ENCODE results near the gene NOSTRIN. TPM values are rescaled to one million over a fixed set of nuclear protein-coding genes. Genes with fewer than 3 reads are reported as not detected.

The NOSTRIN gene
- total and polyA plus RNA-seq, 2 experiments from 2014 or later = 0.45 to 0.54 TPM

DNA sequence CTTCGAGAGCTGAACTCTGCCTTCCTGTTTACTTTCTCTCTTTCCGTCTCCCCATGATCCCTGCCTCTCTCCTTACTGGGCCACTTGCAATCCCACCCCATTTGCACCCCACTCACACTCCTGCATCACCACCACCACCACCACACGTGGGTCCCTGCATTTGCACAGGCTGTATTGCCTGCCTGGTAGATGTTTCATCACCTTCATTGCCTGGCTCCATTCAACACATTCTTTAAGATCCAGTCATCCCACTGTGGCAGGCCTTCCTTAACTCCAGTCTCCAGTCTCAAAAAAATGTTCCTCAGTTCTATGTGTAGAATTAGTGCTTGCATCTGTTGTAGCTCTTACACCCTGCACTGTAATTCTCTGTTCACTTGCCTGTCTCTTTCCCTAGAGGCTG, 13.9 kb downstream of the NOSTRIN start:
- Histone ChIP-seq H3K9me2 (ENCODE audit: insufficient read depth) (no peaks in the 10 kb centered on the region), H3K36me3 (ENCODE audit: low read depth) (no peaks in the 10 kb centered on the region), H3K4me2 (ENCODE audit: unreplicated experiment) (peak overlapping the region; percentile 32), H3K27ac (peak overlapping the region; percentile 47), H3K79me2 (ENCODE audit: insufficient read depth) (no peaks in the 10 kb centered on the region), H4K20me1 (ENCODE audit: insufficient read depth) (no peaks in the 10 kb centered on the region), H3K27me3 (replicated peaks; ENCODE audit: insufficient read depth) (no peaks in the 10 kb centered on the region), H3K4me3 (no peak overlapping the region), H3K9me3 (ENCODE audit: low read depth) (no peaks in the 10 kb centered on the region), H3F3A (ENCODE audit: insufficient read depth) (peaks cover 7% of the 10 kb centered on the region), H3K4me1 (ENCODE audit: insufficient read depth) (peaks cover 15% of the 10 kb centered on the region), H3K9ac (no peak overlapping the region), H2AFZ (no peak overlapping the region)
- DNase-seq = peak; percentile 89
- in situ Hi-C loops (cut with MboI) = no loop called here
- no peak for TF ChIP-seq EZH2phosphoT487 (IDR thresholded peaks at IDR 0.05; ENCODE audit: insufficient read depth, low read depth)
- TF ChIP-seq EZH2 (IDR thresholded peaks at IDR 0.05; ENCODE audit: insufficient read depth, poor library complexity, severe bottlenecking) = no peak
- whole genome bisulfite sequencing, 2 experiments (ENCODE audit: low coverage in 1 of 2, low lambda C conversion rate in 2 of 2, missing lambda C conversion rate in 2 of 2) = 61 to 64% methylated on average over 3 of the region's 3 CpGs

DNA sequence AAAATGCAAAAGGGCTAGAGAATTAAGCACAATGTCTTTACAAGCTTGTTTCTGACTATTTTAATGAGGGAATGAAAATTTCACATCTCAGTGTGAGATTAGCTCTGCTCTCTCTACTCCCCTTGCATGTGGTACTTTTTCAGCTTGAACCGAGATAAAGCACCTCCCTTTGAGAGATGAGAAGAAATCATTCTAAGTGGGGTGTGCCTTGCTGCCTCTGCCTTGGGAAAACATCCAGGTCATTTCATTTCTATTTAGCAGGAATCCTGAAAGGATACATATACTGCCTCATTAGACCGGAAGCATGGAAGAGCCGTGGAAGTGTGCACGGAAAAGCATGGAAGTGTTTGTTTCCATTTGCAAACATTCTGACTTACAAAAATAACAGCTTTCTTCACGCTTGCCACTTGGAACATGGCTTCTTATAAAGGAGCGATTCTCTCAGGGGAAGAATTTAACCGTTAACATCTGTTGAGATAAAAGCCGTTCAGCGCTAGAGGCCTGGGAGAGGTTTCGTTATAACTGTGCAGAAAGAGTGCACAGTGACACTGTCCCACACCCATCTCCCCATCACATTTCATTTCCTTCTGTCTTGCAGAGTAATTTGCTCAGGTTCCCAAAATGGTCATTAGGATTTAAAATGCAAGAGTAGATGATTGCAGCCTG, 16.7 kb downstream of the NOSTRIN start:
- H3K27me3 ChIP-seq (replicated peaks; ENCODE audit: insufficient read depth) = no peaks in the 10 kb centered on the region
- DNase-seq = no peak
- in situ Hi-C loops (cut with MboI) = no loop called here
- no peak overlapping the region for H3K9ac ChIP-seq
- no peaks in the 10 kb centered on the region for H3K79me2 ChIP-seq (ENCODE audit: insufficient read depth)
- H2AFZ ChIP-seq = no peak overlapping the region
- H3K4me3 ChIP-seq = no peak overlapping the region
- no peak overlapping the region for H3K27ac ChIP-seq
- no peaks in the 10 kb centered on the region for H3K36me3 ChIP-seq (ENCODE audit: low read depth)
- no peaks in the 10 kb centered on the region for H3K9me2 ChIP-seq (ENCODE audit: insufficient read depth)
- H3K4me1 ChIP-seq (ENCODE audit: insufficient read depth) = peaks cover 15% of the 10 kb centered on the region
- WGBS, 2 experiments (ENCODE audit: low coverage in 1 of 2, low lambda C conversion rate in 2 of 2, missing lambda C conversion rate in 2 of 2) = 61 to 65% methylated on average over 10 of the region's 10 CpGs
- H3F3A ChIP-seq (ENCODE audit: insufficient read depth) = peaks cover 7% of the 10 kb centered on the region
- no peak for TF ChIP-seq EZH2phosphoT487 (IDR thresholded peaks at IDR 0.05; ENCODE audit: insufficient read depth, low read depth)
- no peak for TF ChIP-seq EZH2 (IDR thresholded peaks at IDR 0.05; ENCODE audit: insufficient read depth, poor library complexity, severe bottlenecking)
- H4K20me1 ChIP-seq (ENCODE audit: insufficient read depth) = no peaks in the 10 kb centered on the region
- no peaks in the 10 kb centered on the region for H3K9me3 ChIP-seq (ENCODE audit: low read depth)
- H3K4me2 ChIP-seq (ENCODE audit: unreplicated experiment) = no peak overlapping the region

DNA sequence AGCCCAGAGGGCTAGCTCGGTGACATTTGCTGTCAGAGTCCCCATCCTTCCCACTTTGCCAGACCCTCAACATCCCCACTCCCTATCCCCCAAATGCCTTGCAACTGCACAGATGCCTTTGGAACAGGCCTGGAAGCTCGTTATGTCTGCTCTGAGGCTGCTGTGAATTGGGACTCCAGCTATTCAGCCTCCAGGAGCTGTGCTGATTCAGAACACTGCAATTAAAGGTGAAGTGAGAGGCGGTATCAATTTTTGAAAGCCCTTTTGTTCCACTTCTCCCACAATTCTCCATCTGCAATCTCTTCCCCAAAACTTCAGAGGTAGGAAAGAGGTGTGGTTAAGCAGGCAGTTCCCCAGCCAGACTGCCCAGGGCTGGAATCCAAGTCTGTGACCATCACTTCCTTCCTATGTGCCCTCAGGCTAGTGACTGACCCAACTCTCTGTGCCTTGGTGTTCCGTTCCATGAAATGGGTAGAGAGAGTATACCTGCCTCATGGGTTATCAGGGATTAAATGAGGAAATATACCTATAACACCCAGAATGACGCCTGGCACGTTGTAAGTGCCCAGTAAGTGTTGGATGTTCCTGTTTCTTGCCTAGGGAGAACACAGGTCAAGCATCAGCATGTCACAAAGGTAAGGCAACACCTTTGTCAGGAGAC, 17.5 kb downstream of the NOSTRIN start:
- Histone ChIP-seq H4K20me1 (ENCODE audit: insufficient read depth) (no peaks in the 10 kb centered on the region), H3K79me2 (ENCODE audit: insufficient read depth) (no peaks in the 10 kb centered on the region), H3K9ac (no peak overlapping the region), H3F3A (ENCODE audit: insufficient read depth) (peaks cover 7% of the 10 kb centered on the region), H3K27me3 (replicated peaks; ENCODE audit: insufficient read depth) (no peaks in the 10 kb centered on the region), H3K4me3 (no peak overlapping the region), H3K27ac (no peak overlapping the region), H3K4me1 (ENCODE audit: insufficient read depth) (peaks cover 15% of the 10 kb centered on the region), H3K9me3 (ENCODE audit: low read depth) (no peaks in the 10 kb centered on the region), H2AFZ (no peak overlapping the region), H3K4me2 (ENCODE audit: unreplicated experiment) (no peak overlapping the region), H3K36me3 (ENCODE audit: low read depth) (no peaks in the 10 kb centered on the region), H3K9me2 (ENCODE audit: insufficient read depth) (no peaks in the 10 kb centered on the region)
- no peak for DNase-seq
- WGBS, 2 experiments (ENCODE audit: low coverage in 1 of 2, low lambda C conversion rate in 2 of 2, missing lambda C conversion rate in 2 of 2) = 80 to 82% methylated on average over 6 of the region's 6 CpGs
- in situ Hi-C loops (cut with MboI) = no loop called here
- TF ChIP-seq EZH2phosphoT487 (IDR thresholded peaks at IDR 0.05; ENCODE audit: insufficient read depth, low read depth) = no peak
- TF ChIP-seq EZH2 (IDR thresholded peaks at IDR 0.05; ENCODE audit: insufficient read depth, poor library complexity, severe bottlenecking) = no peak

DNA sequence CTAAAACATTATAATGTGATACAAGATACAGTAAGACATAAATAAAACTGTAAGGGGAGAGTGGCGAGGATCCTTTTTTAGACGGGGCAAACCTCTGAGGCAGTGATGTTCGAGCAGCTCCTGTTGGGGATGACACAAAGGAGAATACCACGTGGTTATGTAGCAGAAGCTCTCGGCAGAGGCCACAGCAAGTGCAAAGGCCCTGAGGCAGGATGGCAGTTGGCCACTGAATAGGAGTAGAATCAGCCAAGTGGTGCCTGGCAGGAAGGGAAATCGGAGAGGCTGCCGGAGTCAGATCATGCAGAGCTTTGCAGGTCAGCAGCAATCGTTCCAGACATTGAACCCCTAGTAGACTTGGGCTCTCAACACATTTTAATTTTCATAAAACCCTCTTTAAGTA, 19.1 kb downstream of the NOSTRIN start:
- Histone ChIP-seq H3K4me1 (ENCODE audit: insufficient read depth) (peaks cover 8% of the 10 kb centered on the region), H3K4me3 (no peak overlapping the region), H3K27me3 (replicated peaks; ENCODE audit: insufficient read depth) (no peaks in the 10 kb centered on the region), H3K9ac (no peak overlapping the region), H3K27ac (no peak overlapping the region), H3K9me3 (ENCODE audit: low read depth) (no peaks in the 10 kb centered on the region), H4K20me1 (ENCODE audit: insufficient read depth) (no peaks in the 10 kb centered on the region), H3K79me2 (ENCODE audit: insufficient read depth) (no peaks in the 10 kb centered on the region), H3K4me2 (ENCODE audit: unreplicated experiment) (no peak overlapping the region), H3K36me3 (ENCODE audit: low read depth) (no peaks in the 10 kb centered on the region), H2AFZ (no peak overlapping the region), H3K9me2 (ENCODE audit: insufficient read depth) (no peaks in the 10 kb centered on the region), H3F3A (ENCODE audit: insufficient read depth) (peaks cover 5% of the 10 kb centered on the region)
- TF ChIP-seq EZH2 (IDR thresholded peaks at IDR 0.05; ENCODE audit: insufficient read depth, poor library complexity, severe bottlenecking) (no peak), EZH2phosphoT487 (IDR thresholded peaks at IDR 0.05; ENCODE audit: insufficient read depth, low read depth) (no peak)
- no peak for DNase-seq
- WGBS, 2 experiments (ENCODE audit: low coverage in 1 of 2, low lambda C conversion rate in 2 of 2, missing lambda C conversion rate in 2 of 2) = 84% methylated on average over 8 of the region's 8 CpGs
- in situ Hi-C loops (cut with MboI) = no loop called here

All from GM23248 (cell line).